Gastrocnemius medialis (tissue), 4 donors: Measurements from ENCODE around the gene DUS1L.

Source experiments
- POLR2A ChIP-seq, 2 donors: fragments of 450-650 bp; IDR thresholded peaks; one replicate each; pipeline ENCODE4 v1.6.1; 2017; ENCODE audit warnings: antibody characterized with exemption in 2 of 2, mild to moderate bottlenecking in 2 of 2, moderate library complexity in 2 of 2
- TF ChIP-seq, protein P1 (sequence below), 5 experiments: fragments of 450-650 bp in 3 of 5; fragments of 200-600 bp in 2 of 5; sonication (generic) in 2 of 5; IDR thresholded peaks in 4 of 5; conservative IDR thresholded peaks in 1 of 5; 1 replicate in 4 of 5; 2 replicates in 1 of 5; pipeline ENCODE4 v1.5.1; 2016 to 2019; ENCODE audit warnings: antibody characterized with exemption in 5 of 5, mild to moderate bottlenecking in 3 of 5, moderate library complexity in 3 of 5

DNA sequence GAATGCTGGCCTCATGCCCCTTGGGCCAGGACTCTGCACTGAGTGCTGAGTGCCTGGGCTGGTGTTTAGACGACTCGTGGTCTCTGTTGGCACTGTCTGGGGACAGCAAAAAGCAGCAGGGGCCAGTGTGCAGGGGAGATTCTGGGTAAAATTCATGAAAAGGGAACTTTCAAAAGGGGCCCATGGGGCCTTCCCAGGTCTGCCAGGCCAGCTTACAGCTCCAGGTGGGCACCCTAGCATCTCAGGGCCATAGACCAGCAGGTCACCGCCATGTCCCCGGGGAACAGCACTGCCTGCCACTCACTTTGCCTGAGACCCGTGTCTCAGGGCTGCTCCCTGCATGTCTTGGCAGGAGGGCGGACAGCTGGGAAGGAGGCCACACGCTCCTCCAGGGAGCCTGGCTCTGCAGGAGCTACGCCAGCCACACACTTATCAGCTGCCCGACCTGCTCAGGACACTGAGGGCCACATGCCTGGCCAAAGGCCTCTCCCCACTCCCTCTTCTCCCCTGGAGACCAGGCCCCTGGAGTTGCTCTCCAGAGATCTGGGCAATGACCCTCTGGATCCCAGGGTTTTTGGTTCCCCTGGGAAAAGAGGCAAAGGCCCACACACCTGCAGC is 41.2 kb upstream of the DUS1L start:
- TF ChIP-seq, protein P1, sequence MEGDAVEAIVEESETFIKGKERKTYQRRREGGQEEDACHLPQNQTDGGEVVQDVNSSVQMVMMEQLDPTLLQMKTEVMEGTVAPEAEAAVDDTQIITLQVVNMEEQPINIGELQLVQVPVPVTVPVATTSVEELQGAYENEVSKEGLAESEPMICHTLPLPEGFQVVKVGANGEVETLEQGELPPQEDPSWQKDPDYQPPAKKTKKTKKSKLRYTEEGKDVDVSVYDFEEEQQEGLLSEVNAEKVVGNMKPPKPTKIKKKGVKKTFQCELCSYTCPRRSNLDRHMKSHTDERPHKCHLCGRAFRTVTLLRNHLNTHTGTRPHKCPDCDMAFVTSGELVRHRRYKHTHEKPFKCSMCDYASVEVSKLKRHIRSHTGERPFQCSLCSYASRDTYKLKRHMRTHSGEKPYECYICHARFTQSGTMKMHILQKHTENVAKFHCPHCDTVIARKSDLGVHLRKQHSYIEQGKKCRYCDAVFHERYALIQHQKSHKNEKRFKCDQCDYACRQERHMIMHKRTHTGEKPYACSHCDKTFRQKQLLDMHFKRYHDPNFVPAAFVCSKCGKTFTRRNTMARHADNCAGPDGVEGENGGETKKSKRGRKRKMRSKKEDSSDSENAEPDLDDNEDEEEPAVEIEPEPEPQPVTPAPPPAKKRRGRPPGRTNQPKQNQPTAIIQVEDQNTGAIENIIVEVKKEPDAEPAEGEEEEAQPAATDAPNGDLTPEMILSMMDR (IDR thresholded peaks at IDR 0.05 in 4 of 5, conservative IDR thresholded peaks at IDR 0.05 in 1 of 5): no peak
- TF ChIP-seq POLR2A (IDR thresholded peaks at IDR 0.05): no peak
